NCI-H446 treated with DMSO at 0.1 percent for 48 hours (cell line): Measurements from ENCODE around the gene DLL4.
"Not testable (repeated sequence)": the region's sequence is repeated elsewhere in the genome, so short reads cannot be mapped to it uniquely, and the experiment has no call there.

ENCODE experiments used
- DNase-seq: peaks from one replicate; lab custom pipeline; 2025; lab: John Stamatoyannopoulos, UW

Gene DLL4

DNA sequence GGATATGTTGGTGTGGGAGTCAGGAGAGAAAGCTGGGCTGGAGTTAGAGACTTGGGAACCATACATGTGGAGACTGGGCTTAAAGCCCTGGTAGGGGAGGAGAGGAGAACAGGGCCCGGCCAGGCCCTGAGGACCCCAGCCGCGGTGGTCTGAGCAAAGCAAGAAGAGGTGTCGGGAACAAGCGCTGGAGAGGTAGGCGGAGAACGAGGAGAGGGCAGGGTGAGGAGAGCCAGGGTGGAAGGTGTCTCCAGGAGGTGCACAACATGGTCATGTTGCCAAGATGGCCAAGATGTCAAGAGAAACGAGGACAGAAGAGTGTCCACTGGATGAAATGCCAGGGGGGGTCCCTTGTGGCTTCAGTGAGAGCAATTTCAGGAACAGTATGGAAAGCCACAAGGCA lies 29.6 kb downstream of the DLL4 start:
- DNase-seq: no peak

DNA sequence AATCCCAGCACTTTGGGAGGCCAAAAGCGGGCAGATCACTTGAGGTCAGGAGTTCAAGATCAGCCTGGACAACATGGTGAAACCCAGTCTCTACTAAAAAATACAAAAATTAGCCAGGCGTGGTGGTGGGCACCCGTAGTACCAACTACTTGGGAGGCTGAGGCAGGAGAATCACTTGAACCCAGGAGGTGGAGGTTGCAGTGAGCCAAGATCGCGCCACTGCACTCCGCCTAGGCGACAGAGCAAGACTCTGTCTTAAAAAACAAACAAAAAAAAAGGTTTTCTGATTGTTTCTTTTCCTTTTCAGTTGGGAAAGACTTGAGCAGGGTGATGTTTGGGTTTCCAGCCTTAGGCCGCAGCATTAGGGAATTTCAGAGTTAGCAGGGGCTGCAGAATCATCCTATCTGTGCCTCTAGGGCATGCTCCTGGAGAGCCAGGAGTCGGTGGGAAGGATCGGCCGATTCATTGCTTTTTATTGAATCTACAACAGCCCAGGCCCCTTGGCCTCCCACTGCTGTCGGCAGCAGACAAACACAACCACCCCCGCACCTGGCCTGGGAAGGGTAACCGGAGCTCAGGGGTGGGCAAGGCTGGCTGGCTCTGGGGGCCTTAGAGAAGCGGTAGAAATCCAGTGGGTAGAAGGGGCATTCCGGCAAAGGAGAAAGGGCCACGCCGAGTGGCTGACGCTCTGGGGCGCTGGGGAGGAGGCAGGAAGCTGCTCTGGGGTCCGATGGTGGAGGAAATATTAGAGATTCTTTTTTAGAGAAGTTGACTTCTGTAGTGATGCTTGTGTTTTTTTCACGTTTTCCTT lies 30.4 kb downstream of the DLL4 start:
- DNase-seq: no peak

GRCh38 chr15:40960151-40960885 lies 31.2 kb downstream of the DLL4 start:
- DNase-seq: no peak

- no peak for DNase-seq
These were observed 31.8 kb downstream of the DLL4 start for GRCh38 chr15:40960925-40961324.

GRCh38 chr15:40961740-40962139 lies 32.6 kb downstream of the DLL4 start:
- DNase-seq: not testable (repeated sequence)

- DNase-seq: not testable (repeated sequence)
These were observed 33.2 kb downstream of the DLL4 start for GRCh38 chr15:40962317-40962716.

- no peak for DNase-seq
These were observed 34.1 kb downstream of the DLL4 start for GRCh38 chr15:40963201-40963600.

DNA sequence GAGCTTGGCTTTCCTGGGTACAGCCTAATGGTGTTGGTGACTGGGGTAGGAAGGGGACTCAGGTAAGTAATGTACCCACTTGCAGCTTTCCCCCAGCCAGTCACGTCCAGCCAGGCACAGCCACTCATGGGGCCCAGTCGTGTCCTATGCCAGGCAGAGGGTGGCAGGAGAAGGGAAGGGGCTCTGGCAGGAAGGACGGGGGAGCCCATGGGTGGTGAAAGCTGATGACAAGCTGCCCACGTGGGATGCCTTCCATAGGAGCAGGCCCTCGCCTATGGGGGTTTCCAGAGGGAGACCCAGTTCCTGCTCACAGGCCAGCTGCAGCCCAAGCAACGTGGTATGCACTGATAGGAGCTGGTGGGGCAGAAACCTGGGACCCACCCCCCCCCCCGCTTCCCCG lies 34.9 kb downstream of the DLL4 start:
- DNase-seq: no peak

DNA sequence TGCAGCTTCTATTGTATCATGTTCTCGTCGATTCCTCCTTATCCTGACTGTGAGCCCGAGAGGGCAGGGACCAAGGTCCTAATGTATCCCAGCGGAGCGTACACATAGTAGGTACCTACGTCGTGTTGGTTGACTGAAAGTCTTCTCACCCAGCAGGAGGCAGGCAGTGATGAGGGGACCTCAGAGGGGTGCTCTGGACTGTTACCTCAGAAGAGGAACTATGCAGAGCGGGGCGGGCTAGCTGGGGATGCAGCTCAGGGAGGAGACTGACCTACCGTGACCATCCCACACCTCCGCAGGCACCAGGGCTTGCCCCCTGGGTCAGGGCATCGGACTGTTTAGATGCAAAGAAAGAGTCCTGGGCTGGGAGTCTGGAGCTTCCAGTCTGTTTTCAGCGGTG lies 35.5 kb downstream of the DLL4 start:
- no peak for DNase-seq

GRCh38 chr15:40968290-40969085 lies 39.3 kb downstream of the DLL4 start:
- no peak for DNase-seq

DNA sequence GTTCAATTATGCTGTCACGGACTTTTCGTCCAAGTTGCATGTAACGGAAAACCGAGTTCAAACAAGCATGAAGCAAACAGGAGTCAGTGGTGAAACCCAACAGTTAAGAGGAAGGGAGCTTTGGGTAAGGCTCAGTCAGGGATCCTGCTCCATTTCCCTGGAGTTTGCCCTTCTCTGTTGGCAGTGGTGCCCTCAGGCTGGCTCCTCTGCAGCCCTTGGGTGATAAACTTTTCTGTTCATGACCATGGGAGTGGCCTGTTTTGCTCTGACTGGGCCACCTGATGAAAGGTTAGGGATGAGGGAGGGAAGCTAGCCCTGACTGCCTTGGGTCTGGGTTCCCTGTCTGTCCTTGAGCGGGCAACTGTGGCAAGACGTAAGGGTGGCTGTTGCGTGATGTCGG lies 40.2 kb downstream of the DLL4 start:
- no peak for DNase-seq

DNA sequence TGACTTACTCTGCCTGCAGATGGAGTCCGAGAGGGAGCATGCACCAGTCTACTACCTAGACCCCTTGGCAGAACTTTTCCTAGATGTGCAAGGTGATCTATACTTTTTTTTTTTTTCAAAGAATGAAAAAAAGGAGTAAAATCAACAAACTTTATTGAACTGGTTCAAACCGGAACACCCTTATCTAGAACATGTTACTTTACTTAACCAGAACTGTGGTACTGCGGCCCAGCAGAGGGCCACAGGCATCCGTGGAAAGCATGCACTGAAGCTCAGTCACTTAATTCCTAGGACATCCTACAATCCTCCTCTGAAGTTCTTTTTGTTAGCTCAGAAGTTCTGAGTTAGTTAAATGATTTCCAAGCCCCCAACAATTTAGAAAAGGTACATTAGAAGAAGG lies 45.7 kb downstream of the DLL4 start:
- no peak for DNase-seq

GRCh38 chr15:40976819-40977218 lies 47.7 kb downstream of the DLL4 start:
- DNase-seq: no peak

DNA sequence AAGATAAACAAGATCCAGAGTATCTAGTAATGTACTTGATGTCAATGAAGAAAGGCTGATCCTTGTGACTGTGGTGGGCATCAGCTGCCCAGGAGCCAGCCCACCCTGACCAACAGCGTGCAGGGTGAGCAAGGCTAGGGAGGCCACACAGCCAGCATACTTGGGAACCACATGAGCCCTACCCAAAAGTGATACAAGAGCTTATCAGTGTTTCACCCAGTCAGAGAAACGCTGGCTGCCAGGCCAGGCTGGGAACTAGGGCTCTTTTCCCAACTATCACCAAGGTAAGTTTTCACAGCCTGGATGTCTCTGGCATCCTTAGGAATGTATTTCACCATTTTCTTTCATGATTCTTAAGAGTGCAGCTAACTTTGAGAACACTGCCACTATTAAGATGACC lies 49.0 kb downstream of the DLL4 start:
- no peak for DNase-seq

GRCh38 chr15:40978562-40978961 lies 49.4 kb downstream of the DLL4 start:
- no peak for DNase-seq

GRCh38 chr15:40981186-40981585 lies 52.0 kb downstream of the DLL4 start:
- no peak for DNase-seq

GRCh38 chr15:40982855-40983254 lies 53.7 kb downstream of the DLL4 start:
- DNase-seq: no peak

DNA sequence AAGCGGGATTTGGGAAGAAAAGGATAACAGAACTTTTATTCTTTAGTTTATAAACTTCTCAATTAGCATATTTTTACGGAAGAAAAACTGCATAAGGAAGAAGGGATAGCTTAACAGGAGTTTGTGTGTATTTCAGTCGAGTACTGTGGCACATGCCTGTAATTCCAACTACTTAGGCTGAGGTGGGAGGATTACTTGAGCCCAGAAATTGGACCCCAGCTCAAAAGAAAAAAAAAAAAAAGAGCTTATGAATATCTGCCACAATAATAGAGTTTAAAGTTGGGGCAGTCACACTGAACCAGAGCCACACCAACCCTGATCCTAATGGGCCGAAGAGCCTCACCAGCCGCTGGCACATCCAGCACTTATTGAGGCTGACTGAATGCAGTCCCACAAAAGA lies 55.3 kb downstream of the DLL4 start:
- DNase-seq: no peak

DNA sequence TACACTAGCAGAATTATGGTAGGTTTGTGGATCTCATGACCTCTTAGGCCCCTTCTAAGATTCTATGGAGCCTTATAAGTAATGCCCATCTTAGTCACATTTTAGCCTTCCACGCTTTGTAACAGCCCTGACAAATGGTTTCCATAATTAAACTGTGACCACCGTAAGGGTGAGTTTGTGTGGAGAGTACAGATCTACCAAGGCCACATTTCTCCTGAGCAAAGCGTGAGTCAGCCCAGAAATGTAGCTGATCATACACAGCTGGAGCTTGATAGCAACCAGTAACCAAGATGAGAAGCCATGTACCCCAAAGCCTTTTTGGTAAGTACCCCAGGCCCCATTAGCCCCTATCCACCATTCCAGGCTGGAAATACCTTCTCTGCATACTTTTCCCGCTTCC lies 55.8 kb downstream of the DLL4 start:
- no peak for DNase-seq

GRCh38 chr15:40985541-40986330 lies 56.6 kb downstream of the DLL4 start:
- no peak for DNase-seq

GRCh38 chr15:40986820-40987219 lies 57.7 kb downstream of the DLL4 start:
- DNase-seq: no peak

DNA sequence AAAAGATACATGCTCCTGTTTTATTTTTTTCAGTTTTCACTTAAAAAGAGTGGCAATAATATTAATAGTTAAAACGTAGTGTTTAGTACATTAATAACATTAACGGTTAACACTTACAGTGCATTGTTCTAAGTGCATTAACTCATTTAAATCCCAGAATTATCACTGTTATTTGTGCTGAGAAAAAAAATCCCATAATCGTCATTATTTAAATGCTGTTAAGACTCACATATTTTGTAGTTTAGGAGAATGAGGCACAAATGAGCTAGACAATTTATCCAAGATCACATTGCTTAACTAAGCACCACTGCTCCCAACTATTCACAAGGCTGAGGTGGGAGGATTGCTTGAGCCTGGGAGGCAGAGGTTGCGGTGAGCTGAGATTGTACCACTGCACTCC lies 59.0 kb downstream of the DLL4 start:
- DNase-seq: no peak
